HG02943 (cell line): ENCODE data around the gene MERTK.

Experiments used
- ATAC-seq: cut with Tn5 transposase; IDR thresholded peaks from one replicate; pipeline ENCODE4 v1.9.1; 2021; ENCODE audit warnings: mild to moderate bottlenecking, low read depth, moderate library complexity; ENCODE audit not compliant: unreplicated experiment

Gene MERTK

GRCh38 chr2:112005406-112006075, 107.1 kb downstream of the MERTK start:
- ATAC-seq = no peak

GRCh38 chr2:112006076-112006410, 107.6 kb downstream of the MERTK start:
- ATAC-seq = no peak

- no peak for ATAC-seq
Measured at GRCh38 chr2:112007493-112007892, 109.1 kb downstream of the MERTK start.

- no peak for ATAC-seq
Measured at GRCh38 chr2:112008910-112009485, 110.6 kb downstream of the MERTK start.

GRCh38 chr2:112010751-112011150, 112.3 kb downstream of the MERTK start:
- no peak for ATAC-seq

- no peak for ATAC-seq
Measured at GRCh38 chr2:112012556-112012955, 114.1 kb downstream of the MERTK start.

GRCh38 chr2:112018846-112019245, 120.4 kb downstream of the MERTK start:
- no peak for ATAC-seq

- no peak for ATAC-seq
Measured at GRCh38 chr2:112019569-112019982, 121.2 kb downstream of the MERTK start.

GRCh38 chr2:112020561-112020960, 122.2 kb downstream of the MERTK start:
- no peak for ATAC-seq

GRCh38 chr2:112021290-112021689, 122.9 kb downstream of the MERTK start:
- no peak for ATAC-seq

- no peak for ATAC-seq
Measured at GRCh38 chr2:112021781-112022231, 123.4 kb downstream of the MERTK start.

- no peak for ATAC-seq
Measured at GRCh38 chr2:112023707-112024106, 125.3 kb downstream of the MERTK start.

- no peak for ATAC-seq
Measured at GRCh38 chr2:112024231-112024630, 125.8 kb downstream of the MERTK start.

- no peak for ATAC-seq
Measured at GRCh38 chr2:112024896-112025491, 126.6 kb downstream of the MERTK start.

GRCh38 chr2:112026509-112026908, 128.1 kb downstream of the MERTK start:
- no peak for ATAC-seq

- ATAC-seq = no peak
Measured at GRCh38 chr2:112027767-112028166, 129.4 kb downstream of the MERTK start.

GRCh38 chr2:112029164-112029563, 130.8 kb downstream of the MERTK start:
- ATAC-seq = no peak

- ATAC-seq = no peak
Measured at GRCh38 chr2:112031473-112032223, 133.2 kb downstream of the MERTK start.

- no peak for ATAC-seq
Measured at GRCh38 chr2:112032224-112032586, 133.8 kb downstream of the MERTK start.

GRCh38 chr2:112032689-112033465, 134.5 kb downstream of the MERTK start:
- ATAC-seq = no peak

GRCh38 chr2:112033600-112033999, 135.2 kb downstream of the MERTK start:
- ATAC-seq = no peak
